ENCODE measurements around the gene GPHN.

The GPHN gene

DNA sequence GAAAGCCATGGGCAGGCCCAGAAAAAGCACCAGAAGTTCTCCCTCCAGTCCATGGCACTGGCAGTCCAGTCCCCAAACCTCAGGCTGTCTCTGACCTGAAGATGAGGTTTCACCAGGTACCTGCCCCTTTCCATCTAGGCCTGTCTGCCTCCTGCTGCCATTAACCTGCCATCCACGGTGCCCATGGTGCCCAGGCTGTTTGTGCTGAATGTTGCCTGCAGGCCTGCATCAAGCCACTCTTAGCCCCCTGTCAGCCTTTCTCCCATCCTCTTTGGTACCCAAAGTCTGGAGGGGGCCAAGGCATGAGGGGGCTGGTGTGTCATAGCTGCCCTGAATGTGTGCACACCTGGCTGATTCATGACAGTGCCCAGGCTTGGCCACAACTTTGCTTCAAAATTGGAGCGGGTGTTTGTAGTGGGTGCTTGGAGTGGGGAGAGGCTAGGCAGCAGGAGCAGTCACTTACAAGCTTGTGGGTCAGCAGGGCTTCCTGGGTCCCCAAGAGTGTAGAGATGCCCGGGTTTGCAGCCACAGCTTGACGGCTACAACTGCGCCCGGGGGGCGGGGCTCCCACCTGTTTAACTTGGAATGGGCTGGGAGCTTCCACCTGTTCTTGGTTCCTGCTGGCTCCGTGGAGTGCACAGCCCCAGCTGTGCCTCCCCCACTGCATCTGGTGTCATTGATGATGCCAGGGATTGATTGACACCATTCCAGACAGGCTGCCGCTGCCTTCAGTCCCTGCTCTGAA is 88.5 kb downstream of the GPHN start:
- no peak for DNase-seq (ENCODE audit: extremely low read depth in 1 of 2, low read depth in 1 of 2)

DNA sequence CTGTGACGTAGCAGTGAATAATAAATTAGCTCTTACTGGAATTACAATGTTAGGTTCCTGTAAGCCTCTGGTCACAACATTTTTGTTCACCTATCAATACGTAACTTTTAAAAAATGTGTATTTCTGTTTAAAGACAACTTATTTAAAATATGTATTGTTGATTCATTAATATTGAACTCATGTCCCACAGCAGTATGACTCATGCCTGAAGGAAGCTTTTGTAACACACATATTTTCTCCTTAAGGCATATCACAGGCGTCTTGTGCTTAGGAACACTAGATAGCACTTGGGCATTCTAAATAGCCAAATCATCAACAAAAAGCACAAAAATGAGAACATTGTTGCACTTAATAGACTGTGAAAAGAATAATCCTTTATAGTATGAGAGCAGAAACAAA is 92.5 kb downstream of the GPHN start:
- DNase-seq (ENCODE audit: extremely low read depth in 1 of 2, low read depth in 1 of 2): no peak

DNA sequence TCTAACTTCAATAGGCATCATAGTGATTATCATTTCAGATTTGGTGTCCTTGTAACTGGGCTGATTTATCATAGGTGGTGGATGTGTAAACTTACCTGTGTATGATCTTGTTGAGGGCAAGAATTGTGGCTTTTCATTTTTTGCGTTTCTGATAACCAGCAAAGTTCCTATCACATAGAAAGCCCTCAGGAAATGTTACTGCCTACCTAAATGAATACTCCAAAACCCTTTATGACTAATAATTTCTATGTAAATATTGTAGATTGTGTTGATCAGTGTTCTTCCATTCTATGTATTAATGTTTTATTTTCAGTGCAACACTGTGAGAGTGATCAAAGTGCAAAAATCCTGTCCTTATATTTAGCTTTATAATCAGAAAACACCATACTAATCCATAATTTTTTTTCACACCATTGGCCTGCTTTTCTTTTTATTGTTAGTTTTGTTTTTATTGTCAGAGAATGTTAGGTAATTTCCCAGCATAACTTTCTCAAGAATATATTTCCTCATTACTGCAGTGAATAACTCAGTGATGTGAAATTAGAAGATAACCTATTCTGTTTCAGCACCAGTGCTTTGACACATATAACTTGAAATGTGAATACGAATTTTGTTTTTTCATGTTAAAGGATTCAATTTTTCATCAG is 94.1 kb downstream of the GPHN start:
- DNase-seq (ENCODE audit: extremely low read depth in 1 of 2, low read depth in 1 of 2): no peak

DNA sequence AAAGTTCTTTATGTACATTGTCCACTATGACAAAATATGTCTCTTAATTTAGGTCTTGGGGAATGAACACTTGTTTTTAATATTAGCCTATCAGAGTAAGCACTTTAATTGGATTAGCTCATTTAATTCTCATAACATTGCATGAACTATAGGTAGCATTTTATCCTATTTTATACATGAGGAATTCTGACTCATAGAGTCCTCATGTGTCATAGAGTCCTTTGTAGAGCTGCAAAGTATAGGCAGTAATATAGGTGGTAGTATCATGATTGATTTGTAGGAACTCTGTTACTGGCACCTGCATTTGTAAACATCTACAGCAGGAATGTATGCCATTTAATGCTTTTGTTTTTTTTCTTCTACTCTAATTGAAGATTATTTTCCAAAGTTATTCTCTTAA is 96.0 kb downstream of the GPHN start:
- DNase-seq (ENCODE audit: extremely low read depth in 1 of 2, low read depth in 1 of 2): no peak

DNA sequence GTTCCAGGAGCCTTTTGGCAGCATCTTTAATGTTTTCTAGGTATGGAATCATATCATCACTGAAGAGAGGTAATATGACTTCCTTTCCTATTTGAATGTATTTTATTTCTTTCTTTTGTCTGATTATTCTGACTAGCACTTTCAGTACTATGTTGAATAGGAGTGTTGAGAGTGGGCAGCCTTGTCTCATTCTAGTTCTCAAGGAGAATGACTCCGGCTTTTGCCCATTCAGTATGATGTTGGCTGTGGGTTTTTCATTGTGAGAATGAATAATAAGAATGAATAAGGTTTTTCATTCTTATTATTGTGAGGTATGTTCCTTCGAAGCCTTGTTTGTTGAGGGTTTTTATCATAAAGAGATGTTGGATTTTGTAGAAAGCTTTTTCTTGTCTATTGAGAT is 98.9 kb downstream of the GPHN start:
- no peak for DNase-seq (ENCODE audit: extremely low read depth in 1 of 2, low read depth in 1 of 2)

DNA sequence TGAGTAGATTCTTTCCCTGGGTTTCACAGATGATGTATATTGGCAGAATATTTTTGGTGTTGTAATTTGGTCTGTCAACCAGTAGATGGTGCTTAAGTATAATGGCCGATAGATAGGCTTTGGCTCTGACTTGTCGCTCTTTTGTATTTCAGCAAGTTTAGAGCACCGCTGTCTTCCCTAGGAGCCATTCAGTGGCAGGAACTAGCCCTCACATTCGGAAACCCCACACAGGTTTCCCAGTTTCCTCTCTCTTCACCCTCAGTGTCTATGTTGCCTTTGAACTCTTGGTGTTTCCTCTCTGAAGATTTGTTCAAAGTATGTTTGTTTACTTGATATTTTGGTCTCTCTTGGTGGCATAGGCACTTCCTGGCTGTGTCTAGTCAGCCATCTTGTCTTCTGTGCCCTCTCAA is 102.2 kb downstream of the GPHN start:
- no peak for DNase-seq (ENCODE audit: extremely low read depth in 1 of 2, low read depth in 1 of 2)

DNA sequence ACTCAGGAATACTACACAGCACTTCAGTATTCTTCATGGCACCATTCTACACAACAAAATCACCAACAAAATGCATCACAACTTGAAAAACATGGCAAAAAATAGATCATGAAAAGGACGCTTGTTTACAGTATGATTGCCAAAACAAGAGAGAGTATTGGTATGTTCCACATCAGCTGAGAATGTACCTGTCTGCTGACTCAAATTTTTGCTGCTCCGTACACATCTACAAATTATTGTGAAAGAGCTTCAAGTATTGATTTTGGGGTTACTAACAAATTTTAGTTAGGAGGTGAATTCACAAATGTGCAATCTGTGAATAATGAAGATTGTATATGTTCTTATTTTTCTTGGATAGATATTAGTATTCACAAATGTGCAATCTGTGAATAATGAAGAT is 105.4 kb downstream of the GPHN start:
- DNase-seq (ENCODE audit: extremely low read depth in 1 of 2, low read depth in 1 of 2): no peak

DNA sequence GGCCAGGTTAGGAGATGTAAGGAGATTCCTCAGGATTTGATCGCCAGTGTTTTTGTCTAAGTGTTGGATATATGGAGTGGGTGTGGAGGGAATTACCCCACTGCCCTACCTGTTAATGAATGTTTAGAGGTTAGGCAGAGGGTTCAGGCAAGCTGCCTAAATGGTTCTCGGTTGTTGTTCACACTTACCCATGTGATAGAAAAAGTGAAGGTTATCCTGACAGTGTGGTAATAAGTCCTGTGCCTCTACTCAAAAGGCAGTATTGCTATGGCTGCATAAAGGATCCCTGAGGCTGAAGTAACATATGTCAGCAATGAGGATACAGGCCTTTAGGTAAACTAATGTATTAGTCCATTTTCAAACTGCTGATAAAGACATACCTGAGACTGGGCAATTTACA is 112.0 kb downstream of the GPHN start:
- DNase-seq (ENCODE audit: extremely low read depth in 1 of 2, low read depth in 1 of 2): no peak

DNA sequence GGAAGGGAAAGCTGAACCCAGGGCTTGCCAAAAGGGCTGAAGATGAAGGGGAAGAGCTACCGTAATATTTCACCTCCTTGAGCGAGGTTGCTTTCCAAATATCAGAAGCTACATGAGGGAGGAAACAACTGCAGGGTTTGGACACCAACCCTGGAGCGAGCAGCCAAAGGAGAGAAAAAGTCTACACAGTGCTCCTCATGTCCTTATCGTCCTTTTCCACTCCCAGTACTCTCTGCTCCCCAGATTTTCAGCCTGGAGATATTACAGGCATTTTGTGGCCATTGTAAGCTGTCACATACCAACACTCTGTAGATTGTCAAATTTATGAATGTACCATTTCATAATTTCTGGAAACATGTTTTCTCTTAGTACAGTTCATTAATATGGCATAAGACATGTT is 115.9 kb downstream of the GPHN start:
- DNase-seq (ENCODE audit: extremely low read depth in 1 of 2, low read depth in 1 of 2): no peak

DNA sequence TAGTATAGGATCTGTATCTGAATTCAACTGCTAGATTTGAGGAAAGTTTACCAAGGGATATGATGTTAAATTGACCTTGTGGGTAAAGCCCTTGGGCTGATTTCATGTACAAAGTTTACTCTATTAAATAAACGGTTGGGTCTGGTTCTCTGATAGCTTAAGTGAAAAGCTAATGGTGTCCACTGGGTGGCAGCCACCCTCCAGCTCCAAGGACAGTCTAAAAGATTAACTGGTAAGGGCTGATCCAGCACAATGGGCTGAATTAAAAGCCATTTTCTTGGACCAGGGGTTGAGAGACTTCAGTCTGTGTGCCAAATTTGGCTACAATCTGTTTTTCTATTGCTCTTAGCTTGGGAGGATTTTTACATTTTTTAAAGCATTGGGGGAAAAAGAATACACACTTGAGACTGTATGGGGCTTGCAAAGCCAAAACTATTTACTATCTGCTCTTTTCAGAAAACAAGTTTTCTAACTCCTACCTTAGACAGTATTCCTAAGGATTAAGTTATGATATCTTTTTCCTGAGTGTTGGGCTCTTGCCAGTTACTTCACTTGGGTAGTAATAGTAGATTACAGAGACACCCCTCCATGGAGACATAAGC is 116.5 kb downstream of the GPHN start:
- peak; percentile 1 to 5 for DNase-seq (ENCODE audit: extremely low read depth in 1 of 2, low read depth in 1 of 2)

DNA sequence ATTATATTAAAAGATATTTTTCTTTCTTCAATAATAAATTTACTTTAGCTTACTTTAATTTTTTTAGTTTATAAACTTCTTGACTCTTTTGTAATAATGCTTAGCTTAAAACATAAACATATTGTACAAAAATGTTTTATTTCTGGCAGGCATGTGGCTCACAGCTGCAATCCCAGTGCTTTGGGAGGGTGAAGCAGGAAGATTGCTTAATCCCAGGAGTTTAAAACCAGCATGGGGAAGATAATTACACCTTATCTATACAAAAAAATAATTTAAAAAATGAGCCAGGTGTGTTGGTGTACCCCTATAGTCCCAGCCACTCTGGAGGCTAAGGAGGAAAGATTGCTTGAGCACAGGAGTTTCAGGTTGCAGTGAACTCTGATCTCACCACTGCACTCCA is 120.7 kb downstream of the GPHN start:
- DNase-seq (ENCODE audit: extremely low read depth in 1 of 2, low read depth in 1 of 2): no peak

DNA sequence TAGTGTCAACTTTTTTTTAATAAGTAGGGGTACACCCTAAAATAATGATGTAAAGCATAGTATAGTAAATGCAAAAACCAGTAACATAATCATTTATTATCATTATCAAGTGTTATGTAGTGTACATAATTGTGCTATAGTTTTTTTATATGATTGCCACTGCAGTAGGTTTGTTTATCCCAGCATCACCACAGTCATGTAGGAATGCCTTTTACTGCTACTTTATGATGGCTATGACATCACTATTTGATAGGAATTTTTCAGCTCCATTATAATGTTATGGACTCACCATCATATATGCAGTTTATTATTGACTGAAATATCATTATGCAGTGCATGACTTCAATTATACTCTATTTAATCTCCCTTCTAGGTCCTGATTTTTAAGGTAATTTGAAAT is 121.6 kb downstream of the GPHN start:
- no peak for DNase-seq (ENCODE audit: extremely low read depth in 1 of 2, low read depth in 1 of 2)

DNA sequence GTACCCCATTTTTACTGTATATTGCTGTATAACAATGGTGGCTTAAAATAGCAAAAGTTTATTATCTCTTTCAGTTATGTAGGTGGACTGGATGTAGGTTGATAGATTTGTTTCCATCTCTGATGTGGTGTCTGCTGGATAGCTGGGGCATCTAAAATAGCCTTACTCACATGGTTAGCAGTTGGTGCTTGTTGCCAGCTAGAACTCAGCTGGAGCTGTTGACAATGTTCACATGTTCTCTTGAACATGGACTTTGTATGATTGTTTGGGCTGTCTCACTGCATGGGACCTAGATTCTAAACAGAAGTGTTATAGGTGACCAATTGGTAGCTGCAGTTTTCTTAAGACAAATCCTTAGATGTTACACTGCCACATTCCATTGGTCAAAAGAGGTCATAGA is 126.9 kb downstream of the GPHN start:
- DNase-seq (ENCODE audit: extremely low read depth in 1 of 2, low read depth in 1 of 2): no peak

DNA sequence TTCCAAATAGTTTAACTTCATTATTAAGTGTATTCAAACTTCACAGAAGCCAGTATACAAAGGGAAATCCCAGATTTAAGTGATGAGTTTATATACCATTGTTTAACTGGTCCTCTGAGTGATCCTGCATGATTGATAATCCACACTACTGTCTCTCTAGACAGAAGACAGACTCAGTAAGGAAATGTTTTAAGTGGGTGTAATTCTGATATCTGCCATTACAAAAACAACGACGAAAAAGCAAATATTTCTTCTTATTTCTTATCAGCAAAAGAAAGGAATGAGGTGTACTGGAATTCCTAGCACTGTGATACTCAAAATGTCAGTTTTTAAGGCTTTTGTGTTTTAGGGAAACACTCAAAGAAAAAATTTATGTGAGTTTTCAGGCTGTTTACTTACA is 127.5 kb downstream of the GPHN start:
- no peak for DNase-seq (ENCODE audit: extremely low read depth in 1 of 2, low read depth in 1 of 2)

DNA sequence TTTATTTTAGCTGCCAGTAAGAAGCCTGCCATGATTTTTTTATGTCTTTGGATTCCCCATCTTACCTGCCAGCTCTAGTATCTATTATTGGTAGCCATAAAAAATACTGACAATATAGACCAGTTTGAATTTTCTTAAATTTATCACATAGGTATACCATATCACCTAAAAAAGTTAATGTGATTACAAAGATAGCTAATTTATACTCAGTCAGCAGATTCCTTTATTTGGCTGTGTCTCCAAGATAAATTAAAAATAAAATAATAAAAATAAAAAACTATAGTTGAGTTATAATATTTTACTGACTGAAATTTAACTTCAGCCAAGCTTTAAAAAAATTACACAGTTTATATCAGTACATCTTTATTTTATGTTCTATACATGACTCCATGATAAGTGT is 128.3 kb downstream of the GPHN start:
- DNase-seq (ENCODE audit: extremely low read depth in 1 of 2, low read depth in 1 of 2): no peak

DNA sequence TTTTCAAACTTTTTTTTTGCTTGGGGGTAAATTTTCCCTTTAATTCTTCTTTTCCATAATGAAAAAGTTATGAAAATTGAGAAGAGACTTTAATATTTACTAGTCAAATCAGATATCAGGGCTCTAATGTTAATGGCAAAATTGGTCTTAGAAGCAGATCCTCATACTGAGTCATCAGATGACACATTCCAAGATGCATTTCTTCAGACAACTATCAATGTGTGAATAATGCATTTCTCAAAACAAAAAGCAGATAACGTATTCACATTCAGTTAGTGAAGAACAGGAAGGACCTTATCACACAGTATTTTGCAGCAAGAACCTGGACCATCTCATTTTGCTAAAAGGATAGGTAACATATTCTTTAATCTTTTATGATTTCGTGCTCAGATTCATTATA is 130.7 kb downstream of the GPHN start:
- no peak for DNase-seq (ENCODE audit: extremely low read depth in 1 of 2, low read depth in 1 of 2)

DNA sequence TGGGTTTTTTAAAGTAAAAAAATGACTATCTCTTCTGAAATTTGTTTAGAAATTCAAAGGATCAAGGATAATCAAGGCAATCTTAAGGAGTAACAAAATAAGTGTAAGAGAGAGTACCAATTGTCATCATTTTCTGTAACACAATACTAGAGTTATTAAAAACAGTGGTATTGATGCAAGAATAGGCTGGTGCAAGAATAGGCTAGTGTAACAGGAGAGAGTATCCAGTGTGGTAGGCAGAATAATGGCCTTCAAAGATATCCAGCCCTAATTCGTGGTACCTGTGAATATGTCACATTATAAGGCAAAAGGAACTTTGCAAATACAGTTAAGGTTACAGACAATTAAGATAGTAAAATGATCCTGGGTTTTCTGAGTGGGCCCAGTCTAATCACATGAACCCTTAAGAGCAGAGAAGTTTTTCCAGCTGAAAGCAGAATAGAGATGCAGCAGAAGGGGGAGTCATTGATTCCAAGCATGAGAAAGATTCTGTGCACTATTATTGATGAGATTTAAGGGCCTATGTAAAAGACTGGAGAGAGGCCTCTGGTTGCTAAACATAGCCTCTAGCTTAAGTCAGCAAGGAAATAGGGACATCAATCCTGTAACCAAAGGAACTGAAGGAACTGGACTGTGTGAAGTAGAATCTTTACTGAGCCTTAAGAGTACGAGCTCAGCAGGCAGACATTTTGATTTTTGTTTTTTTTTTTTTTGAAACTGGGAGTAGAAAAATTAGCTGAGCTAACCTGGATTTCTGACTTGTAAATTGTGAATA is 134.1 kb downstream of the GPHN start:
- DNase-seq (ENCODE audit: extremely low read depth in 1 of 2, low read depth in 1 of 2): no peak

DNA sequence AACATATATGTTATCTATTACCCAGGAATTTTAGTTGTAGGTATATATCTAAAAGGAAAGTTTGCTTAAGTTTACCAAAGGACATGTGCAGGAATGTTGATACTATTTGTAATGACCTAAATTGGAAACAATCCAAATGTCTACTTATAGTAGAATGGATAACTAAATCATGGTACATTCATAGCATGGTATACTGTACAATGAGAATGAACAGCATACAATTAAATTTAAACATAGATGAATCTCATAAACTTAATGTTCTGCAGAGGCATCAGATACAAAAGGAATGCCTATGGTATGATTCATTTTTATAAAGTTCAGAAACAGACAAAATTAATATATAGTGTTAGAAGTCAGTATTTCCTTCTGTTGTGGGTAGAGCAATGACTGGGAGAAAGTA is 135.4 kb downstream of the GPHN start:
- DNase-seq (ENCODE audit: extremely low read depth in 1 of 2, low read depth in 1 of 2): no peak

DNA sequence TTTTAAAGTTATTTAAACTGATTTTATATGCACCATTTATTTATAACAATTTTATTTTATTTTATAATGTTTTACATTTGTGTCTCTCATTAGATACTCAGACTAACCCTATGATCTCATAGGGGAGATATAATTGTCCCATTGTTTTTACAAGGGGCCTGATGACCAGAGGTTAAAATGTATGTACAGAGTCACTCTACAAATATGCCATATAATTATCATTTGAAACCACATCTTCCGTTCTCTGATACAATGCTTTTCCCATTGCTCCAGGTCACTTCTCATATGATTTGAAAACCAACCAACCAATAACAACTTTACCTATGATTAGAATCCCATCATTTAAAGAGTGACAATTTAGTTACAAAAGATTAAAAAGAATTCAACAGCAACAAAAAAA is 137.8 kb downstream of the GPHN start:
- no peak for DNase-seq (ENCODE audit: extremely low read depth in 1 of 2, low read depth in 1 of 2)

DNA sequence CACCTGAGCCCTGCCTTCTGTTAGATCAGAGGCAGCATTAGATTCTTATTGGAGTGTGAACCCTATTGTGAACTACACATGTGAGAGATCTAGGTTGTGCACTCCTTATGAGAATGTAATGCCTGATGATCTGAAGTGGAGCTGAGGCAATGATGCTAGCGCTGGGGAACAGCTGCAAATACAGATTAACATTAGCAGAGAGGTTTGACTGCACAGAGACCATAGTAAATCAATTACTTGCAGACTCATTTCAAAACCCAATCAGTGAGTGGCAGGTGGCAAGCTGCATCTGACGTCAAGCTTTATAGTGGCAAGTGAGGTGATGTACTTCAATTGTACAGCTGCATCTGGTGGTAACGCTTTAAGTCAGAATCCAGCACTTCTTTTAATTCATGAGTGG is 141.6 kb downstream of the GPHN start:
- DNase-seq (ENCODE audit: extremely low read depth in 1 of 2, low read depth in 1 of 2): no peak

DNA sequence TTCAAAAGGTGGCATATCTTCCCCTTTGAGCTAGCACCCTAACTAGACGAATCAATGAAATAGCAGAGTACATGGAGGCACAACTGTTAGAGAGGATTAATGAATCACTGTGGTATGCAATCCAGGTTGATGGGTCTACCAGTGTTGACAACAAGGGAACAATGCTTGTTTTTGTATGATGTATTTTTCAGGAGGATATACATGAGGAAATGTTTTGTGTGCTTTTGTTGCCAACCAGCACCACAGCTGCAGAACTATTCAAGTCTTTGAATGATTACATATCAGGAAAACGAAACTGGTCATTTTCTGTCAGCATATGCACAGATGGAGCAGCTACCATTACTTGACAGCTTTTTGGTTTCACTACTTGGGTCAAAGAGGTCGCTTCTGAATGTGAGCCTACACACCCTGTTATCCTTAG is 142.6 kb downstream of the GPHN start:
- no peak for DNase-seq (ENCODE audit: extremely low read depth in 1 of 2, low read depth in 1 of 2)
